ENCODE measurements around the gene CPM.

GRCh38 chr12:68893741-68894140 is 39.2 kb downstream of the CPM start:
- no peak for TF ChIP-seq GATA3 (IDR thresholded peaks at IDR 0.05; ENCODE audit: low read depth, low read length)
- TF ChIP-seq GATA2 (IDR thresholded peaks at IDR 0.05; ENCODE audit: low read depth, low read length) = no peak
